Liver (tissue), 9 donors: ENCODE data around the gene ADCY9. TPM values are rescaled to one million over a fixed set of nuclear protein-coding genes. Genes with fewer than 3 reads are reported as not detected.

ENCODE experiments used
- DNase-seq: peaks from one replicate; pipeline ENCODE4 v3.0.0-alpha.2; 2017; ENCODE audit warnings: low spot score
- H3K27ac ChIP-seq, 2 donors: one replicate each; pipeline ENCODE4 v1.7.0; 2013; ENCODE audit warnings: inconsistent platforms in 2 of 2, low read length in 2 of 2, control low read depth in 1 of 2, low read depth in 1 of 2, mild to moderate bottlenecking in 1 of 2
- H3K27me3 ChIP-seq, 4 donors: one replicate each; pipeline versions ENCODE4 v1.6.1 to v1.7.0; 2013; ENCODE audit warnings: low read length in 3 of 4, inconsistent platforms in 1 of 4, mild to moderate bottlenecking in 1 of 4, moderate library complexity in 1 of 4; ENCODE audit not compliant: control insufficient read depth in 4 of 4, insufficient read depth in 4 of 4
- H3K36me3 ChIP-seq, 4 donors: one replicate each; pipeline versions ENCODE4 v1.6.1 to v1.7.0; 2013; ENCODE audit warnings: low read length in 3 of 4, mild to moderate bottlenecking in 3 of 4, low read depth in 1 of 4, moderate library complexity in 1 of 4; ENCODE audit not compliant: control insufficient read depth in 4 of 4, insufficient read depth in 3 of 4
- H3K4me1 ChIP-seq, 4 donors: one replicate each; pipeline versions ENCODE4 v1.6.1 to v1.7.0; 2013; ENCODE audit warnings: low read length in 3 of 4, mild to moderate bottlenecking in 3 of 4, moderate library complexity in 1 of 4; ENCODE audit not compliant: control insufficient read depth in 4 of 4, insufficient read depth in 4 of 4
- H3K4me3 ChIP-seq, 3 donors: one replicate each; pipeline versions ENCODE4 v1.6.1 to v1.7.0; 2013; ENCODE audit warnings: low read length in 3 of 3, control low read depth in 1 of 3, low read depth in 1 of 3, mild to moderate bottlenecking in 1 of 3
- H3K9ac ChIP-seq, 2 donors: one replicate each; pipeline ENCODE4 v1.7.0; 2013; ENCODE audit warnings: low read length in 2 of 2, mild to moderate bottlenecking in 2 of 2, moderate library complexity in 2 of 2, control low read depth in 1 of 2, low read depth in 1 of 2
- H3K9me3 ChIP-seq, 4 donors: one replicate each; pipeline versions ENCODE4 v1.6.1 to v1.7.0; 2013; ENCODE audit warnings: low read length in 3 of 4; ENCODE audit not compliant: control insufficient read depth in 4 of 4
- ATF3 ChIP-seq: IDR thresholded peaks from 2 replicates; pipeline ENCODE4 v1.6.1; 2016; ENCODE audit warnings: antibody characterized with exemption
- CTCF ChIP-seq: fragments of 150-350 bp; IDR thresholded peaks from 2 replicates; pipeline ENCODE4 v1.5.1; 2017; ENCODE audit warnings: improper control_type of control experiment, low read depth, low read length; ENCODE audit not compliant: missing input control
- EGR1 ChIP-seq, 2 donors: IDR thresholded peaks; 2 replicates each; pipeline ENCODE4 v1.6.1; 2016 to 2018; ENCODE audit warnings: antibody characterized with exemption in 2 of 2, low read depth in 2 of 2
- FOXA1 ChIP-seq: IDR thresholded peaks from 2 replicates; pipeline ENCODE4 v1.6.1; 2016; ENCODE audit warnings: antibody characterized with exemption
- FOXA2 ChIP-seq: IDR thresholded peaks from 2 replicates; pipeline ENCODE4 v1.6.1; 2016; ENCODE audit warnings: antibody characterized with exemption
- GABPA ChIP-seq, 2 donors: IDR thresholded peaks in 1 of 2; conservative IDR thresholded peaks in 1 of 2; 2 replicates each; pipeline ENCODE4 v1.6.1; 2016; ENCODE audit warnings: antibody characterized with exemption in 2 of 2, mild to moderate bottlenecking in 1 of 2, moderate library complexity in 1 of 2
- HNF4A ChIP-seq, 2 donors: conservative IDR thresholded peaks; 2 replicates each; pipeline ENCODE4 v1.6.1; 2016; ENCODE audit warnings: antibody characterized with exemption in 2 of 2, mild to moderate bottlenecking in 2 of 2
- HNF4G ChIP-seq: IDR thresholded peaks from 2 replicates; pipeline ENCODE4 v1.6.1; 2016; ENCODE audit warnings: antibody characterized with exemption
- JUND ChIP-seq, 2 donors: IDR thresholded peaks; 2 replicates each; pipeline ENCODE4 v1.6.1; 2016; ENCODE audit warnings: antibody characterized with exemption in 2 of 2
- MAX ChIP-seq: IDR thresholded peaks from 2 replicates; pipeline ENCODE4 v1.6.1; 2016; ENCODE audit warnings: antibody characterized with exemption
- NR2F2 ChIP-seq: IDR thresholded peaks from 2 replicates; pipeline ENCODE4 v1.6.1; 2016; ENCODE audit warnings: antibody characterized with exemption
- RAD21 ChIP-seq, 2 donors: IDR thresholded peaks; 2 replicates each; pipeline ENCODE4 v1.6.1; 2016; ENCODE audit warnings: antibody characterized with exemption in 2 of 2, mild to moderate bottlenecking in 2 of 2
- REST ChIP-seq: IDR thresholded peaks from 2 replicates; pipeline ENCODE4 v1.6.1; 2016; ENCODE audit warnings: antibody characterized with exemption, mild to moderate bottlenecking
- RXRA ChIP-seq, 2 donors: IDR thresholded peaks; 2 replicates each; pipeline ENCODE4 v1.6.1; 2017 to 2018; ENCODE audit warnings: antibody characterized with exemption in 2 of 2, mild to moderate bottlenecking in 1 of 2
- SP1 ChIP-seq: IDR thresholded peaks from 2 replicates; pipeline ENCODE4 v1.6.1; 2018; ENCODE audit warnings: antibody characterized with exemption, mild to moderate bottlenecking
- TAF1 ChIP-seq: conservative IDR thresholded peaks from 2 replicates; pipeline ENCODE4 v1.6.1; 2016; ENCODE audit warnings: antibody characterized with exemption, mild to moderate bottlenecking
- YY1 ChIP-seq: IDR thresholded peaks from 2 replicates; pipeline ENCODE4 v1.6.1; 2016; ENCODE audit warnings: antibody characterized with exemption, mild to moderate bottlenecking
- ZBTB33 ChIP-seq: IDR thresholded peaks from 2 replicates; pipeline ENCODE4 v1.6.1; 2016; ENCODE audit warnings: antibody characterized with exemption
- WGBS: extraction: QIAGEN DNeasy Blood & Tissue Kit; methylation state at CpG from one replicate; pipeline ENCODE4 v1.1.7; 2013; 5-methylcytosine and 5-hydroxymethylcytosine counted together
- polyA plus RNA-seq, 2 donors: library from polyadenylated mRNA; stranded (reverse) in 1 of 2; unstranded in 1 of 2; fragments of 200-250 nt in 1 of 2; fragments of >200 nt in 1 of 2; fragmentation: Nextera tagmentation in 1 of 2; extraction: Ambion mirVana in 1 of 2; gene quantifications; one replicate each; pipeline versions ENCODE4 v1.2.1 to v1.2.3, GENCODE V29; 2013 to 2015
- total RNA-seq, 2 donors: library from RNA; depleted of rRNA; stranded (reverse); fragments of >200 nt; gene quantifications; one replicate each; pipeline ENCODE4 v1.2.3, GENCODE V29; 2014
- donor health status: healthy.
- donor health status: healthy.
- donor health status: healthy.
- donor health status: healthy.
- donor health status: healthy.

Gene ADCY9
- total and polyA plus RNA-seq, 4 donors: 3.6 to 25.1 (median 11.0) TPM

GRCh38 chr16:4052801-4053293, 63.4 kb downstream of the ADCY9 start:
- H3K27me3 ChIP-seq: no peaks in the 10 kb centered on the region
- no peak for DNase-seq
- peaks cover 0 to 22% (median 17%) of the 10 kb centered on the region in 4 donors for H3K4me1 ChIP-seq
- TF ChIP-seq RAD21 (IDR thresholded peaks at IDR 0.05) (no peak), ATF3 (no peak), HNF4G (no peak), GABPA (IDR thresholded peaks at IDR 0.05 in 1 of 2, conservative IDR thresholded peaks at IDR 0.05 in 1 of 2) (no peak), FOXA2 (no peak), JUND (IDR thresholded peaks at IDR 0.05) (no peak), SP1 (no peak), MAX (no peak), RXRA (IDR thresholded peaks at IDR 0.05) (no peak), EGR1 (IDR thresholded peaks at IDR 0.05; ENCODE audit: low read depth in 2 of 2) (no peak), ZBTB33 (no peak), FOXA1 (no peak), TAF1 (no peak), YY1 (no peak), NR2F2 (no peak), REST (no peak), HNF4A (conservative IDR thresholded peaks at IDR 0.05) (no peak), CTCF (no peak)
- H3K4me3 ChIP-seq: peak overlapping the region in 2 of 3 donors; percentile 13 to 39
- no peaks in the 10 kb centered on the region for H3K36me3 ChIP-seq
- H3K9ac ChIP-seq: peak overlapping the region in 1 of 2 donors; percentile 45
- no peaks in the 10 kb centered on the region for H3K9me3 ChIP-seq
- H3K27ac ChIP-seq: peak overlapping the region; percentile 82 to 88
- WGBS: 67% methylated on average over 20 of the region's 20 CpGs
